K562 (cell line): ENCODE data around the gene OR10R2.

Experiments used
- ERF ChIP-seq: fragments of 450-650 bp; formaldehyde crosslinking; IDR thresholded peaks from 2 replicates; pipeline ENCODE4 v1.4.0; 2020; ENCODE audit warnings: mild to moderate bottlenecking, mixed read lengths
- FOXA3 ChIP-seq, 2 experiments: fragments of 450-650 bp in 1 of 2; sonication (generic) in 1 of 2; formaldehyde crosslinking; IDR thresholded peaks in 1 of 2; conservative IDR thresholded peaks in 1 of 2; 2 replicates each; pipeline versions ENCODE4 v1.4.0 to v1.8.0; 2020 to 2022; ENCODE audit warnings: mild to moderate bottlenecking in 2 of 2, missing genetic modification reagents in 1 of 2
- IRF2 ChIP-seq: sonication (generic); formaldehyde crosslinking; IDR thresholded peaks from 2 replicates; pipeline ENCODE4 v1.8.1; 2022; ENCODE audit warnings: mild to moderate bottlenecking, missing genetic modification reagents
- POLR2A ChIP-seq: fragments of 450-650 bp; conservative IDR thresholded peaks from 2 replicates; pipeline ENCODE4 v1.6.1; 2016
- STAG1 ChIP-seq: sonication (generic); formaldehyde crosslinking; IDR thresholded peaks from 2 replicates; pipeline ENCODE4 v1.5.0; 2020; ENCODE audit warnings: missing genetic modification reagents, borderline replicate concordance
- TEAD4 ChIP-seq, 2 experiments: sonication (generic) in 1 of 2; formaldehyde crosslinking in 1 of 2; IDR thresholded peaks; 2 replicates each; pipeline versions ENCODE4 v1.6.1 to v1.8.0; 2012 to 2022; ENCODE audit warnings: borderline replicate concordance in 1 of 2, inconsistent platforms in 1 of 2, low read length in 1 of 2, mild to moderate bottlenecking in 1 of 2, missing genetic modification reagents in 1 of 2
- ZKSCAN8 ChIP-seq: fragments of 200-800 bp; sonication (Bioruptor generic); IDR thresholded peaks from 2 replicates; pipeline ENCODE4 v1.6.1; 2016; ENCODE audit warnings: missing genetic modification characterization, missing compliant biosample characterization
- TF ChIP-seq, protein P1 (sequence below): fragments of 450-650 bp; formaldehyde crosslinking; IDR thresholded peaks from 2 replicates; pipeline ENCODE4 v1.4.0; 2022; ENCODE audit warnings: missing genetic modification characterization
- TF ChIP-seq, protein P2 (sequence below), 2 experiments: fragments of 450-650 bp; formaldehyde crosslinking in 1 of 2; IDR thresholded peaks; 2 replicates each; pipeline versions ENCODE4 v1.4.0 to v1.6.1; 2014 to 2020; ENCODE audit warnings: mild to moderate bottlenecking in 2 of 2, borderline replicate concordance in 1 of 2, low read depth in 1 of 2
- TF ChIP-seq, protein P3 (sequence below), 3 experiments: IDR thresholded peaks in 2 of 3; conservative IDR thresholded peaks in 1 of 3; 2 replicates each; pipeline ENCODE4 v1.5.1; 2011 to 2012; ENCODE audit warnings: low read length in 3 of 3, mild to moderate bottlenecking in 3 of 3, control low read depth in 2 of 3, improper control_type of control experiment in 1 of 3, inconsistent platforms in 1 of 3, low read depth in 1 of 3, mixed read lengths in 1 of 3, moderate library complexity in 1 of 3; ENCODE audit not compliant: insufficient read depth in 2 of 3

DNA sequence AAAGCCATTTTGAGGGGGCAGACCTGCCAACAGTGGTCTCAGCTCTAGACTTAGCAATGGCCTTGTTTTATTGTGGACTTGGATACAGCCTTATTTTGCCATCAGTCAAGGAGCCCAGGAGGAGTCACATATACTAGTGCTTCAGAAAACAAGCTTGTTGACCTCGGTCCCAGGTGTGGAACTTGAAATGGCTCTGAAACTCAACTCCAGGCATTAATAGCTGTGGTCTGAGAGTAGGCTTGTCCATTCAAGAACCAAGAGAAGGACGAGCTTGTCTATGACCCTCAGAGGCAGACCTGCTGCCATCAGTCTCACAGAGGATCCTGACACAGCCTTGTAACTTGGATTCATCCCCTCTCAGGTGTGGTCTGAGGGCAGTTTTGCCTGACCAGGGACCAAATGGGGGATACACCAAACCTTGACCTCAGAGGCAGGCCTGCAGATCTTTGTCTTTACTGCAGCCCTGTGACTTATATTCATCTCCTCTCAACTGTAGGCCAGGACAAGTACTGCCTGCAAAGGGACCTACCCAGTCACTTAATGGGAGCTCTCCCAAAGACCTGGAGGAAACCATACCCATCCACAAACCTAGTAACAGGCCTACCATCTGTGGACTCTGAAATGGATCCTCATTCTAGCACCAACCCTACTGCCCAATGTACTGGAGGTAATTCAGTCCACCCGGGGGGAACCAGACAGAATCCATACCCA, 49.1 kb downstream of the OR10R2 start:
- TF ChIP-seq ERF (CRISPR knock-in tag): no peak
- TF ChIP-seq POLR2A: no peak
- no peak for TF ChIP-seq ZKSCAN8 (CRISPR knock-in tag)
- no peak for TF ChIP-seq FOXA3 (CRISPR knock-in tag; conservative IDR thresholded peaks at IDR 0.05 in 1 of 2, IDR thresholded peaks at IDR 0.05 in 1 of 2)
- TF ChIP-seq, protein P1, sequence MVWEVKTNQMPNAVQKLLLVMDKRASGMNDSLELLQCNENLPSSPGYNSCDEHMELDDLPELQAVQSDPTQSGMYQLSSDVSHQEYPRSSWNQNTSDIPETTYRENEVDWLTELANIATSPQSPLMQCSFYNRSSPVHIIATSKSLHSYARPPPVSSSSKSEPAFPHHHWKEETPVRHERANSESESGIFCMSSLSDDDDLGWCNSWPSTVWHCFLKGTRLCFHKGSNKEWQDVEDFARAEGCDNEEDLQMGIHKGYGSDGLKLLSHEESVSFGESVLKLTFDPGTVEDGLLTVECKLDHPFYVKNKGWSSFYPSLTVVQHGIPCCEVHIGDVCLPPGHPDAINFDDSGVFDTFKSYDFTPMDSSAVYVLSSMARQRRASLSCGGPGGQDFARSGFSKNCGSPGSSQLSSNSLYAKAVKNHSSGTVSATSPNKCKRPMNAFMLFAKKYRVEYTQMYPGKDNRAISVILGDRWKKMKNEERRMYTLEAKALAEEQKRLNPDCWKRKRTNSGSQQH (CRISPR knock-in tag): no peak
- TF ChIP-seq, protein P2, sequence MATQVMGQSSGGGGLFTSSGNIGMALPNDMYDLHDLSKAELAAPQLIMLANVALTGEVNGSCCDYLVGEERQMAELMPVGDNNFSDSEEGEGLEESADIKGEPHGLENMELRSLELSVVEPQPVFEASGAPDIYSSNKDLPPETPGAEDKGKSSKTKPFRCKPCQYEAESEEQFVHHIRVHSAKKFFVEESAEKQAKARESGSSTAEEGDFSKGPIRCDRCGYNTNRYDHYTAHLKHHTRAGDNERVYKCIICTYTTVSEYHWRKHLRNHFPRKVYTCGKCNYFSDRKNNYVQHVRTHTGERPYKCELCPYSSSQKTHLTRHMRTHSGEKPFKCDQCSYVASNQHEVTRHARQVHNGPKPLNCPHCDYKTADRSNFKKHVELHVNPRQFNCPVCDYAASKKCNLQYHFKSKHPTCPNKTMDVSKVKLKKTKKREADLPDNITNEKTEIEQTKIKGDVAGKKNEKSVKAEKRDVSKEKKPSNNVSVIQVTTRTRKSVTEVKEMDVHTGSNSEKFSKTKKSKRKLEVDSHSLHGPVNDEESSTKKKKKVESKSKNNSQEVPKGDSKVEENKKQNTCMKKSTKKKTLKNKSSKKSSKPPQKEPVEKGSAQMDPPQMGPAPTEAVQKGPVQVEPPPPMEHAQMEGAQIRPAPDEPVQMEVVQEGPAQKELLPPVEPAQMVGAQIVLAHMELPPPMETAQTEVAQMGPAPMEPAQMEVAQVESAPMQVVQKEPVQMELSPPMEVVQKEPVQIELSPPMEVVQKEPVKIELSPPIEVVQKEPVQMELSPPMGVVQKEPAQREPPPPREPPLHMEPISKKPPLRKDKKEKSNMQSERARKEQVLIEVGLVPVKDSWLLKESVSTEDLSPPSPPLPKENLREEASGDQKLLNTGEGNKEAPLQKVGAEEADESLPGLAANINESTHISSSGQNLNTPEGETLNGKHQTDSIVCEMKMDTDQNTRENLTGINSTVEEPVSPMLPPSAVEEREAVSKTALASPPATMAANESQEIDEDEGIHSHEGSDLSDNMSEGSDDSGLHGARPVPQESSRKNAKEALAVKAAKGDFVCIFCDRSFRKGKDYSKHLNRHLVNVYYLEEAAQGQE (IDR thresholded peaks at IDR 0.05; ENCODE audit: borderline replicate concordance): no peak
- TF ChIP-seq, protein P2 (CRISPR knock-in tag; IDR thresholded peaks at IDR 0.05; ENCODE audit: low read depth): no peak
- TF ChIP-seq, protein P3, sequence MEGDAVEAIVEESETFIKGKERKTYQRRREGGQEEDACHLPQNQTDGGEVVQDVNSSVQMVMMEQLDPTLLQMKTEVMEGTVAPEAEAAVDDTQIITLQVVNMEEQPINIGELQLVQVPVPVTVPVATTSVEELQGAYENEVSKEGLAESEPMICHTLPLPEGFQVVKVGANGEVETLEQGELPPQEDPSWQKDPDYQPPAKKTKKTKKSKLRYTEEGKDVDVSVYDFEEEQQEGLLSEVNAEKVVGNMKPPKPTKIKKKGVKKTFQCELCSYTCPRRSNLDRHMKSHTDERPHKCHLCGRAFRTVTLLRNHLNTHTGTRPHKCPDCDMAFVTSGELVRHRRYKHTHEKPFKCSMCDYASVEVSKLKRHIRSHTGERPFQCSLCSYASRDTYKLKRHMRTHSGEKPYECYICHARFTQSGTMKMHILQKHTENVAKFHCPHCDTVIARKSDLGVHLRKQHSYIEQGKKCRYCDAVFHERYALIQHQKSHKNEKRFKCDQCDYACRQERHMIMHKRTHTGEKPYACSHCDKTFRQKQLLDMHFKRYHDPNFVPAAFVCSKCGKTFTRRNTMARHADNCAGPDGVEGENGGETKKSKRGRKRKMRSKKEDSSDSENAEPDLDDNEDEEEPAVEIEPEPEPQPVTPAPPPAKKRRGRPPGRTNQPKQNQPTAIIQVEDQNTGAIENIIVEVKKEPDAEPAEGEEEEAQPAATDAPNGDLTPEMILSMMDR (IDR thresholded peaks at IDR 0.05 in 2 of 3, conservative IDR thresholded peaks at IDR 0.05 in 1 of 3; ENCODE audit: insufficient read depth in 2 of 3, low read depth in 1 of 3, low read length in 3 of 3): no peak
- no peak for TF ChIP-seq TEAD4 (IDR thresholded peaks at IDR 0.05; ENCODE audit: low read length)
- no peak for TF ChIP-seq TEAD4 (CRISPR knock-in tag; IDR thresholded peaks at IDR 0.05; ENCODE audit: borderline replicate concordance)
- TF ChIP-seq STAG1 (CRISPR knock-in tag): no peak
- no peak for TF ChIP-seq IRF2 (CRISPR knock-in tag)
